GM23338 (cell line): Measurements from ENCODE around the gene TAF7L. TPM values are rescaled to one million over a fixed set of nuclear protein-coding genes. Genes with fewer than 3 reads are reported as not detected.

Experiments
- ATAC-seq: fragments of 200-7000 bp; cut with Tn5 transposase; 3 replicates; pipeline ENCODE4 v1.9.1; 2020
- DNase-seq: peaks from one replicate; pipeline ENCODE4 v3.0.0-alpha.2; 2015; ENCODE audit warnings: low spot score
- H2AFZ ChIP-seq: fragments of 200-600 bp; sonication (generic); 2 replicates; pipeline ENCODE4 v1.8.0; 2016; ENCODE audit warnings: antibody characterized with exemption, mild to moderate bottlenecking, moderate library complexity
- H3F3A ChIP-seq: fragments of 200-600 bp; sonication (generic); replicated peaks from 2 replicates; pipeline ENCODE4 v1.8.0; 2017; ENCODE audit warnings: antibody characterized with exemption, mixed run types, low read depth
- H3K27ac ChIP-seq: fragments of 200-600 bp; sonication (generic); 2 replicates; pipeline ENCODE4 v1.6.1; 2016; ENCODE audit warnings: low read depth
- H3K27me3 ChIP-seq: fragments of 200-600 bp; sonication (generic); 2 replicates; pipeline ENCODE4 v1.8.0; 2016; ENCODE audit warnings: mild to moderate bottlenecking, mixed run types, moderate library complexity; ENCODE audit not compliant: insufficient read depth
- H3K36me3 ChIP-seq: fragments of 200-600 bp; sonication (generic); 2 replicates; pipeline ENCODE4 v1.8.0; 2016; ENCODE audit warnings: mild to moderate bottlenecking; ENCODE audit not compliant: insufficient read depth
- H3K4me1 ChIP-seq: fragments of 200-600 bp; sonication (generic); 2 replicates; pipeline ENCODE4 v1.8.0; 2016; ENCODE audit warnings: mild to moderate bottlenecking, moderate library complexity; ENCODE audit not compliant: insufficient read depth
- H3K4me2 ChIP-seq: fragments of 200-600 bp; sonication (generic); 2 replicates; pipeline ENCODE4 v1.7.1; 2017; ENCODE audit warnings: mixed run types
- H3K4me3 ChIP-seq: fragments of 200-600 bp; sonication (generic); 2 replicates; pipeline ENCODE4 v1.6.1; 2016; ENCODE audit warnings: mixed run types
- H3K79me2 ChIP-seq: fragments of 200-600 bp; sonication (generic); replicated peaks from 2 replicates; pipeline ENCODE4 v1.8.0; 2017; ENCODE audit warnings: mild to moderate bottlenecking; ENCODE audit not compliant: insufficient read depth
- H3K9me2 ChIP-seq: fragments of 200-600 bp; sonication (generic); 2 replicates; pipeline ENCODE4 v1.8.0; 2017; ENCODE audit not compliant: insufficient read depth
- H4K20me1 ChIP-seq: fragments of 200-600 bp; sonication (generic); replicated peaks from 2 replicates; pipeline ENCODE4 v1.8.0; 2017; ENCODE audit warnings: mild to moderate bottlenecking; ENCODE audit not compliant: insufficient read depth
- H3K27ac Mint-ChIP-seq: 2 replicates; pipeline ENCODE4 v1.8.0; 2020; ENCODE audit warnings: inconsistent platforms, mild to moderate bottlenecking, moderate library complexity, mixed read lengths
- H3K27me3 Mint-ChIP-seq: 3 replicates; pipeline ENCODE4 v1.8.0; 2022; ENCODE audit warnings: low read depth, mild to moderate bottlenecking, moderate library complexity, mixed read lengths, inconsistent platforms; ENCODE audit not compliant: insufficient read depth, poor library complexity
- H3K36me3 Mint-ChIP-seq: 3 replicates; pipeline ENCODE4 v1.8.0; 2021; ENCODE audit warnings: low read depth, mild to moderate bottlenecking, inconsistent platforms, moderate library complexity, mixed read lengths
- H3K4me1 Mint-ChIP-seq: 3 replicates; pipeline ENCODE4 v1.8.0; 2020; ENCODE audit warnings: mild to moderate bottlenecking, inconsistent platforms, mixed read lengths
- H3K4me3 Mint-ChIP-seq: 3 replicates; pipeline ENCODE4 v1.8.0; 2021; ENCODE audit warnings: moderate library complexity, mild to moderate bottlenecking, inconsistent platforms, mixed read lengths
- H3K9me3 Mint-ChIP-seq: 3 replicates; pipeline ENCODE4 v1.8.0; 2020; ENCODE audit warnings: moderate library complexity, mild to moderate bottlenecking, inconsistent platforms, mixed read lengths
- CREB1 ChIP-seq: fragments of 250-450 bp; sonication (Bioruptor Pico); IDR thresholded peaks from 2 replicates; pipeline ENCODE4 v1.5.0; 2020; ENCODE audit warnings: low read depth, mild to moderate bottlenecking, moderate library complexity
- ETS1 ChIP-seq: IDR thresholded peaks from 2 replicates; pipeline ENCODE4 v1.6.1; 2016; ENCODE audit warnings: antibody characterized with exemption
- REST ChIP-seq: IDR thresholded peaks from one replicate; pipeline ENCODE4 v1.6.1; 2018; ENCODE audit warnings: antibody characterized with exemption; ENCODE audit not compliant: unreplicated experiment
- STAT1 ChIP-seq: IDR thresholded peaks from one replicate; pipeline ENCODE4 v1.6.1; 2016; ENCODE audit warnings: antibody characterized with exemption; ENCODE audit not compliant: unreplicated experiment
- ZNF114 ChIP-seq: fragments of 250-450 bp; sonication (Bioruptor Pico); IDR thresholded peaks from 2 replicates; pipeline ENCODE4 v1.5.0; 2020; ENCODE audit warnings: mild to moderate bottlenecking, moderate library complexity
- ZNF462 ChIP-seq: fragments of 250-450 bp; sonication (Bioruptor Pico); IDR thresholded peaks from 2 replicates; pipeline ENCODE4 v1.5.0; 2020; ENCODE audit warnings: mild to moderate bottlenecking, moderate library complexity
- polyA plus RNA-seq: library from polyadenylated mRNA; unstranded; fragments of >200 nt; fragmentation: Nextera tagmentation; extraction: Ambion mirVana; gene quantifications from 2 replicates; pipeline ENCODE4 v1.2.1, GENCODE V29; 2016
- total RNA-seq: library from RNA; depleted of rRNA; stranded (reverse); fragments of >200 nt; shearing (Covaris generic); gene quantifications from 2 replicates; pipeline ENCODE4 v1.2.3, GENCODE V29; 2014

Gene TAF7L
- total and polyA plus RNA-seq, 2 experiments from 2014 or later, result 0.66 TPM; not detected in 1

GRCh38 chrX:101220662-101221260, 70.4 kb downstream of the TAF7L start:
- Mint-ChIP-seq H3K27ac (no peak overlapping the region), H3K4me1 (peaks cover 6% of the 10 kb centered on the region), H3K4me3 (no peak overlapping the region), H3K27me3 (peaks cover 1% of the 10 kb centered on the region), H3K9me3 (no peaks in the 10 kb centered on the region; the same call in 2 of the 3 replicates), H3K36me3 (no peaks in the 10 kb centered on the region)
- Histone ChIP-seq H3F3A (no peaks in the 10 kb centered on the region), H4K20me1 (no peaks in the 10 kb centered on the region), H3K4me1 (no peaks in the 10 kb centered on the region), H3K4me3 (no peak overlapping the region), H3K27ac (no peak overlapping the region), H2AFZ (no peak overlapping the region), H3K27me3 (no peaks in the 10 kb centered on the region), H3K79me2 (no peaks in the 10 kb centered on the region), H3K4me2 (no peak overlapping the region), H3K36me3 (no peaks in the 10 kb centered on the region), H3K9me2 (no peaks in the 10 kb centered on the region)
- no peak for DNase-seq
- ATAC-seq, result no peak
- no peak for TF ChIP-seq ZNF114 (CRISPR knock-in tag)
- TF ChIP-seq ETS1, result no peak
- no peak for TF ChIP-seq CREB1
- no peak for TF ChIP-seq ZNF462
- no peak for TF ChIP-seq REST
- TF ChIP-seq STAT1, result no peak
